DND-41 (cell line): ENCODE results near the gene SLC22A6.

Source experiments
- CTCF ChIP-seq: IDR thresholded peaks from 2 replicates; pipeline ENCODE4 v1.5.1; 2012; ENCODE audit warnings: borderline replicate concordance, low read length, moderate library complexity, mild to moderate bottlenecking; ENCODE audit not compliant: poor library complexity, severe bottlenecking; ENCODE audit errors: extremely low read depth
- EZH2 ChIP-seq: IDR thresholded peaks from 3 replicates; pipeline ENCODE4 v1.6.1; 2012; ENCODE audit warnings: borderline replicate concordance, low read depth, mild to moderate bottlenecking, moderate library complexity, low read length, inconsistent platforms; ENCODE audit not compliant: severe bottlenecking

GRCh38 chr11:62933285-62933684 lies 51.5 kb downstream of the SLC22A6 start:
- TF ChIP-seq CTCF = no peak
- no peak for TF ChIP-seq EZH2
